Ascending aorta (tissue), 2 donors: Measurements from ENCODE around the gene OGDH. TPM values are rescaled to one million over a fixed set of nuclear protein-coding genes. Genes with fewer than 3 reads are reported as not detected.

ENCODE experiments used
- DNase-seq, 2 donors: peaks; one replicate each; pipeline ENCODE4 v3.0.0-alpha.2; 2019; ENCODE audit warnings: low spot score in 2 of 2
- H3K27ac ChIP-seq, 2 donors: fragments of 200-600 bp; sonication (generic); one replicate each; pipeline ENCODE4 v1.5.1; 2016 to 2017; ENCODE audit warnings: mild to moderate bottlenecking in 1 of 2
- H3K27me3 ChIP-seq: fragments of 200-600 bp; sonication (generic); one replicate; pipeline ENCODE4 v1.5.1; 2017
- H3K36me3 ChIP-seq, 2 donors: fragments of 200-600 bp; sonication (generic); one replicate each; pipeline ENCODE4 v1.5.1; 2016
- H3K4me1 ChIP-seq, 2 donors: fragments of 200-600 bp; sonication (generic); one replicate each; pipeline ENCODE4 v1.5.1; 2016 to 2017; ENCODE audit warnings: mild to moderate bottlenecking in 1 of 2
- H3K4me3 ChIP-seq, 2 donors: fragments of 200-600 bp; sonication (generic); one replicate each; pipeline ENCODE4 v1.5.1; 2016 to 2017; ENCODE audit warnings: mild to moderate bottlenecking in 1 of 2
- H3K9me3 ChIP-seq, 2 donors: fragments of 200-600 bp; sonication (generic); one replicate each; pipeline ENCODE4 v1.5.1; 2016
- CTCF ChIP-seq, 3 experiments: fragments of 200-600 bp in 2 of 3; fragments of 450-650 bp in 1 of 3; sonication (generic) in 2 of 3; IDR thresholded peaks; one replicate each; pipeline ENCODE4 v1.5.1; 2016 to 2019; ENCODE audit warnings: antibody characterized with exemption in 3 of 3, mild to moderate bottlenecking in 1 of 3, moderate library complexity in 1 of 3
- intact Hi-C: fragments of 100-400 bp; cut with DNase I; formaldehyde crosslinking; loops from one replicate; pipeline ENCODE4 v1.15.1; 2023
- total RNA-seq: library from RNA; depleted of rRNA; stranded (reverse); fragments of >200 nt; gene quantifications from one replicate; pipeline ENCODE4 v1.1.0, GENCODE V29; 2016

Gene OGDH
- total RNA-seq, 1 donor from 2014 or later: 117 TPM

- Histone ChIP-seq H3K27me3 (no peaks in the 10 kb centered on the region), H3K36me3 (peaks cover 16 to 40% of the 10 kb centered on the region in 2 donors), H3K4me3 (no peak overlapping the region)
These were observed 40.7 kb downstream of the OGDH start for GRCh38 chr7:44646921-44647636.

GRCh38 chr7:44647981-44648714, 41.7 kb downstream of the OGDH start:
- intact Hi-C loops: no loop called here
- H3K4me3 ChIP-seq: no peak overlapping the region
- H3K36me3 ChIP-seq: peaks cover 22 to 44% of the 10 kb centered on the region in 2 donors

More at GRCh38 chr7:44646921-44647636, 40.7 kb downstream of the OGDH start:
- Histone ChIP-seq H3K9me3 (no peaks in the 10 kb centered on the region), H3K27ac (no peak overlapping the region), H3K4me1 (no peaks in the 10 kb centered on the region)
- no peak for TF ChIP-seq CTCF (IDR thresholded peaks at IDR 0.05)
- intact Hi-C loops: no loop called here
- DNase-seq: no peak

GRCh38 chr7:44650242-44650641, 43.8 kb downstream of the OGDH start:
- intact Hi-C loops: no loop called here
- no peak for TF ChIP-seq CTCF (IDR thresholded peaks at IDR 0.05)
- no peak overlapping the region for H3K4me3 ChIP-seq
- H3K36me3 ChIP-seq: peaks cover 31 to 47% of the 10 kb centered on the region in 2 donors
- no peak overlapping the region for H3K27ac ChIP-seq
- no peaks in the 10 kb centered on the region for H3K9me3 ChIP-seq
- H3K27me3 ChIP-seq: no peaks in the 10 kb centered on the region
- no peak for DNase-seq
- no peaks in the 10 kb centered on the region for H3K4me1 ChIP-seq

More at GRCh38 chr7:44647981-44648714, 41.7 kb downstream of the OGDH start:
- no peak for DNase-seq
- no peaks in the 10 kb centered on the region for H3K9me3 ChIP-seq
- TF ChIP-seq CTCF (IDR thresholded peaks at IDR 0.05): no peak
- H3K27me3 ChIP-seq: no peaks in the 10 kb centered on the region
- no peaks in the 10 kb centered on the region for H3K4me1 ChIP-seq
- H3K27ac ChIP-seq: no peak overlapping the region

- no peak for DNase-seq
- intact Hi-C loops: no loop called here
- H3K36me3 ChIP-seq: peaks cover 33 to 52% of the 10 kb centered on the region in 2 donors
- no peaks in the 10 kb centered on the region for H3K4me1 ChIP-seq
- H3K27ac ChIP-seq: no peak overlapping the region
- H3K4me3 ChIP-seq: no peak overlapping the region
- no peaks in the 10 kb centered on the region for H3K9me3 ChIP-seq
- H3K27me3 ChIP-seq: no peaks in the 10 kb centered on the region
- TF ChIP-seq CTCF (IDR thresholded peaks at IDR 0.05): no peak
These were observed 44.3 kb downstream of the OGDH start for GRCh38 chr7:44650772-44651171.

GRCh38 chr7:44652535-44652934, 46.1 kb downstream of the OGDH start:
- H3K9me3 ChIP-seq: no peaks in the 10 kb centered on the region
- DNase-seq: no peak
- no peak overlapping the region for H3K4me3 ChIP-seq
- peaks cover 33 to 63% of the 10 kb centered on the region in 2 donors for H3K36me3 ChIP-seq
- no peaks in the 10 kb centered on the region for H3K4me1 ChIP-seq
- no peaks in the 10 kb centered on the region for H3K27me3 ChIP-seq
- TF ChIP-seq CTCF (IDR thresholded peaks at IDR 0.05): no peak
- H3K27ac ChIP-seq: no peak overlapping the region
- intact Hi-C loops: no loop called here
